Measurements from ENCODE around the gene KREMEN1. TPM values are rescaled to one million over a fixed set of nuclear protein-coding genes. Genes with fewer than 3 reads are reported as not detected.

KREMEN1 gene
- total and polyA plus RNA-seq, 4 donors: 1.2 to 22.6 (median 3.8) TPM

- no peaks in the 10 kb centered on the region for H3K27me3 ChIP-seq (ENCODE audit: control insufficient read depth in 4 of 4, insufficient read depth in 4 of 4, low read length in 3 of 4)
- DNase-seq (ENCODE audit: low spot score): no peak
- H3K36me3 ChIP-seq (ENCODE audit: control insufficient read depth in 4 of 4, insufficient read depth in 3 of 4, low read depth in 1 of 4, low read length in 3 of 4): no peaks in the 10 kb centered on the region
- TF ChIP-seq HNF4G (IDR thresholded peaks at IDR 0.05): no peak
- TF ChIP-seq FOXA1 (IDR thresholded peaks at IDR 0.05): no peak
- no peak for TF ChIP-seq NR2F2 (IDR thresholded peaks at IDR 0.05)
- TF ChIP-seq TAF1 (conservative IDR thresholded peaks at IDR 0.05): no peak
- no peak for TF ChIP-seq GABPA (IDR thresholded peaks at IDR 0.05 in 1 of 2, conservative IDR thresholded peaks at IDR 0.05 in 1 of 2)
- TF ChIP-seq RXRA (IDR thresholded peaks at IDR 0.05): no peak
- TF ChIP-seq RAD21 (IDR thresholded peaks at IDR 0.05): no peak
- no peak for TF ChIP-seq SP1 (IDR thresholded peaks at IDR 0.05)
- TF ChIP-seq MAX (IDR thresholded peaks at IDR 0.05): no peak
- no peak for TF ChIP-seq REST (IDR thresholded peaks at IDR 0.05)
- no peak for TF ChIP-seq HNF4A (conservative IDR thresholded peaks at IDR 0.05)
- no peak for TF ChIP-seq ATF3 (IDR thresholded peaks at IDR 0.05)
- TF ChIP-seq FOXA2 (IDR thresholded peaks at IDR 0.05): no peak
- no peak for TF ChIP-seq YY1 (IDR thresholded peaks at IDR 0.05)
- no peak for TF ChIP-seq JUND (IDR thresholded peaks at IDR 0.05)
- no peak for TF ChIP-seq ZBTB33 (IDR thresholded peaks at IDR 0.05)
- no peak for TF ChIP-seq CTCF (IDR thresholded peaks at IDR 0.05; ENCODE audit: low read depth, low read length, missing input control)
- H3K4me3 ChIP-seq (ENCODE audit: low read depth in 1 of 3, low read length in 3 of 3): no peak overlapping the region
- no peaks in the 10 kb centered on the region for H3K9me3 ChIP-seq (ENCODE audit: control insufficient read depth in 4 of 4, low read length in 3 of 4)
- peaks cover 0 to 11% (median 7%) of the 10 kb centered on the region in 4 donors for H3K4me1 ChIP-seq (ENCODE audit: control insufficient read depth in 4 of 4, insufficient read depth in 4 of 4, low read length in 3 of 4)
- H3K27ac ChIP-seq (ENCODE audit: low read depth in 1 of 2, low read length in 2 of 2): no peak overlapping the region
- WGBS: 93% methylated on average over 11 of the region's 11 CpGs
- H3K9ac ChIP-seq (ENCODE audit: low read depth in 1 of 2, low read length in 2 of 2): no peak overlapping the region
Observed at GRCh38 chr22:29212743-29213142, 139.9 kb downstream of the KREMEN1 start.

- H3K27ac ChIP-seq (ENCODE audit: low read depth in 1 of 2, low read length in 2 of 2): no peak overlapping the region
- no peak for DNase-seq (ENCODE audit: low spot score)
- H3K27me3 ChIP-seq (ENCODE audit: control insufficient read depth in 4 of 4, insufficient read depth in 4 of 4, low read length in 3 of 4): no peaks in the 10 kb centered on the region
- no peak overlapping the region for H3K9ac ChIP-seq (ENCODE audit: low read depth in 1 of 2, low read length in 2 of 2)
- no peak overlapping the region for H3K4me3 ChIP-seq (ENCODE audit: low read depth in 1 of 3, low read length in 3 of 3)
- H3K9me3 ChIP-seq (ENCODE audit: control insufficient read depth in 4 of 4, low read length in 3 of 4): no peaks in the 10 kb centered on the region
- H3K36me3 ChIP-seq (ENCODE audit: control insufficient read depth in 4 of 4, insufficient read depth in 3 of 4, low read depth in 1 of 4, low read length in 3 of 4): no peaks in the 10 kb centered on the region
- H3K4me1 ChIP-seq (ENCODE audit: control insufficient read depth in 4 of 4, insufficient read depth in 4 of 4, low read length in 3 of 4): peaks cover 0 to 15% (median 9%) of the 10 kb centered on the region in 4 donors
- 93% methylated on average over 9 of the region's 9 CpGs for WGBS
- no peak for TF ChIP-seq RXRA (IDR thresholded peaks at IDR 0.05)
- no peak for TF ChIP-seq EGR1 (IDR thresholded peaks at IDR 0.05; ENCODE audit: low read depth in 2 of 2)
- TF ChIP-seq SP1 (IDR thresholded peaks at IDR 0.05): no peak
- TF ChIP-seq ATF3 (IDR thresholded peaks at IDR 0.05): no peak
- TF ChIP-seq ZBTB33 (IDR thresholded peaks at IDR 0.05): no peak
- TF ChIP-seq FOXA2 (IDR thresholded peaks at IDR 0.05): no peak
- TF ChIP-seq REST (IDR thresholded peaks at IDR 0.05): no peak
Observed at GRCh38 chr22:29213493-29213892, 140.7 kb downstream of the KREMEN1 start.

Measured in liver (tissue), 9 donors.